Colon (tissue), 2 donors: ENCODE results near the gene SMPD2.
"Not testable (repeated sequence)": the region's sequence is repeated elsewhere in the genome, so short reads cannot be mapped to it uniquely, and the experiment has no call there.

ENCODE experiments used
- FAIRE-seq: peaks from 2 replicates; lab custom pipeline; 2012; peaks lifted over from hg19 to GRCh38; lab: Jason Lieb, UNC
- donor health status: control.
- donor health status: control.

Gene SMPD2

GRCh38 chr6:109461205-109461604 lies 20.7 kb downstream of the SMPD2 start:
- FAIRE-seq: not testable (repeated sequence)

GRCh38 chr6:109461733-109462526 lies 21.4 kb downstream of the SMPD2 start:
- no peak for FAIRE-seq

DNA sequence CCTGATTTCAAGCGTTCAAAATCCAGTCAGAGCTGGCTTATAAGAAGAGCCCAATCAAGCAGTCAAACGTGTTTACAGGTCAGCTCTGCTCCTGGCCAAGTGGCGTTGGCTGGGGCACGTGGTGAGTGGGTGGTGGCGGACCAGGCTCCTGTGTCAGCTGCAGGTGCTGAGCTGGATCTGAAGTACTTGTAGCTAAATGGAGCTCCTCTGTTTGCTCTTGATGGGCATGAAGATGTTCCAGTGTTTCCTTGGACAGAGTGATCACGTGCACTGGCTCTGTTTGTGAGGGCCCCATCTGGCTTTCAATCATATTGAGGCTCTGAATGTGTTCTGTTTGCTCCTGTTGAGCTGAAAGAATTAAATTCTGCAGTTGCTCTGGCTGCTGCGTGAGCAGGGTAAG lies 25.2 kb downstream of the SMPD2 start:
- no peak for FAIRE-seq

DNA sequence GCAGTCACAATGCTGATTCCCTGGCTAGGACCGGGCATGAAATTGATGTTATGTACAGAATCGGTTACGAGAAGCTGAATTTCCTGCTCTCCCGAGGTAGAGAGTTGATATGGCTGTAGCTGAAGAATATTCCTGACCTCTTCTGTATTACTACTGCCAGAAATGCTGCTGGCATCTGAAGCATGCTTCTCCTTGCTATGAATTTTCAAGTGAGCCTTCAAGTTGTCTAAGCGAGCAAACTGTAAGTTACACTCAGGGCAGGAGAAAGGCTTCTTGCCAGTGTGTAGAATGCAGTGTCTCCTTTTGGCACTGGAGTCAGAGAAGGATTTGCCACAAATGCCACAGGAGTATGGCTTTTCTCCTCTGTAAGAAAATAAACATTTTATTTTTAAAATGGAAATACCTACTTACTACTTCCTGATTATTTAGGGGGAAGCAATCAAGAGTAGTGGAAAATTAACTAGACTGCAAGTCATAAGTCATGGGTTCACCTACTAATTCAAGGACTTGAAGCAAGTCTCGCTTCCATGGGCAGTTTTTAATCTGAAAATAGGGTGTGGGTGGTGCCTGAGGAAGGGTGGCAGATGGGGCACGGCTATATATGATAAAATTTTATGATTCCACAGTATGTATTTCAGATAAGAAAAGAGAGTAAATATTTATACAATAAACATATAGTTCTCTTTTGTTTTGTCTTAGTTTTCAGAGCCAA lies 25.8 kb downstream of the SMPD2 start:
- no peak for FAIRE-seq

DNA sequence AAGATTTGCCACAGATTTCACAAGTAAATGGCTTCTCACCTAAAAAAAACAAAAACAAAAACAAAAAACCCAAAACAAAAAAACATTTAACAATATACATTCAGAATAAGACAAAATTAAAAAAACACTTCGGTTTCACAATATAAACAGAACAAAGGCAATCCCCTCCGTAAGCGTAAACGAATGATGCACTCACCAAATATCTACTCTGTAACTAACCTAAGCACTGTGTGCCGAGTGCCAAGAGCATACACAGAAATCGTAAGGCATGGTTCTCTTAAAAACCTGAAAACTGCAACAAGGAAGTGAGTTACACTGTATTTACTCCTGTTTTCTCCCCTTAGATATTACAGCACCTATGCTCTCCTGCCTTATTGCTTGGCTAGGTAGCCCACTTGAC lies 27.2 kb downstream of the SMPD2 start:
- no peak for FAIRE-seq

GRCh38 chr6:109469591-109470189 lies 29.2 kb downstream of the SMPD2 start:
- no peak for FAIRE-seq

- FAIRE-seq: no peak
Observed at GRCh38 chr6:109471105-109471810, 30.7 kb downstream of the SMPD2 start.

DNA sequence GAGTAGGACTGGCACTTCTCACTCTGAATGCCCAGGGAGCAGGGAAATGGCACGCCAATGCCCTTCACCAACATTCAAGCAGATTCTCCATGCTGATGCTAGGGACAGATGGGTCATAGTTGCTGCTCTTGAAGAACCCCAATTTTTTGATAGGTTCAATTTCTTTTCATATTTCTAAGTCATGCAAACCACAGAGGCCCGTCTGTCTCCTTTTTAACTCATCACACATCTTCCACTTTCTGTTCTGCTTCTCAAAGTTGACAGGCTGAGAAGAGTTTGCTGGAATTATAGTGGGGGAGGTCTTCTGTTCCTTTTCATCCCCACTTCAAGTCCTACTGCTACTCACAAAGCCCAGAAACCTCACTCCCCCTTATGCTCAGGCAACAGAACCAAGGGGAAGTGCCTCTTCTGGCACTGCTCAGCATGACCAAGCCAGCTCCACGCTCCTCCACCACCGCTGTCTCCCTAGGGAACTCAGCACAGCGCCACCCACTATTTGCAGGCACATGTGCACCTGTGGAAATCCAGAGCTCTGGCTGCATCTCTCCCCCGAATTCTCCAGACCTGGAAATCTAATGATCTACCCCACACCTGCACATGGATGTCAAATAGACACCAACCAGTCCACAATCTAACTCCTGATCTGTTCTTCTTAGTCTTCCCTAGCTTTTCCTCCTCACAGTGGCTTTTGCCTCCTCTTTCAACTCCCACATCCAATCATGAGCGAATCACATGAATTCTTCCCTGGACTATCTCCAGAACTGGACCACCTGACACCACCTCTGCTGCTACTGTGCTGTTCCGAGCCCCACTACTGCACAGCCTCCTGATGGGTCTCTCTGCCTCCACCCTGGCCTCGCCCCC lies 31.8 kb downstream of the SMPD2 start:
- no peak for FAIRE-seq

DNA sequence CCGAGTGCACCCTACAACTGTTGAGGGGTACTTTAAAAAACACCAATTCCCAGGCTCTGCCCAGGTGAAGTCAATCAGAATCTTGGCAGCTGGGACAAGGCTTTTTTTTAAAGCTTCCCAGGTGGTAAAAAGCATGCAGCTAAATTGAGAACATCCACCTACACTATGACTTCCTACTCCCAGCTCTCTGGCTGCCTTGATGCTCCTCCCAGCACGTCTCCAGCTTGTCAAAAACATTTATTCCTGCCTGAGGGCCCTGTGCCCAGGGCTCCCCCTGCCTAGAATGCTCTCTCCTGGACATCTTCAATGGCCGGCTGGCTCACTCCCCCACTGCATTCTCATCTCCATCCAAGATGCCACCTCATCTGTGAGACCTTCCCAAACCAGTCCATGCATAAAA lies 32.6 kb downstream of the SMPD2 start:
- FAIRE-seq: no peak

DNA sequence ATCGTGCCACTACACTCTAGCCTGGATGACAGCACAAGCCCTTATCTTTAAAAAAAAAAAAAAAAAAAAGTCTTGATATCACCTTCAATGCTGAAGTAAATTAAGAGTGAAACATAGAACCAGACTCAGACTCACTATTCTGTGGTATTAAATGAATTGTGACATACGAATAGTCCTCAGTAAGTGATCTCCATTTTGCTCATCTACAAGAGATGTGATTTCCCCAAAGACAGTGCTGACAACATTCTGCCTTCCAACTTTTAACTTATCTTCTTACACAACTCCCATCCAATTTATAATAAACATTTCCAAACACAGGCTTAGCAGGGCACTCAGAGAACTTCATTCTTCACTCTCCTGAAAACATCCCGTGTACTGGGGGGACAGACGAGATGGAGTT lies 34.5 kb downstream of the SMPD2 start:
- no peak for FAIRE-seq

DNA sequence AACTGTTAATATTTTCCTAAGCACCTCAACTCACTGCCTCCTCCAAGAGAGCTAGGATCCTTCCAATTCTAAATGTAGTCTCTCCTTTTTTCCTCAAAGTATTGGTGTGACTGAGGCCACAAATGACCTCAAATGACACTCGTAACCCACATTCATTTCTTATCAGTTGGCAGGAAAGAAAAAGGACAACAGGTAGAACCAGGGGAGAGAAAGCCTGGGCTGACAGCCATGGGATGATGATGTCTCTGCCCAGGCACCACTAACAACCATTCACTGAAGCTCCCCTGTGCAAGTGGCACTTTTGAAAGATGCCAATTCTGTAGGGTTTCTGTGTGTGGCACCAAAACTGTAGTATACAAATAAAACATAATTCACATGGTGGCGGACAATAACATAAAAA lies 35.1 kb downstream of the SMPD2 start:
- FAIRE-seq: no peak

GRCh38 chr6:109477184-109477583 lies 36.7 kb downstream of the SMPD2 start:
- no peak for FAIRE-seq

DNA sequence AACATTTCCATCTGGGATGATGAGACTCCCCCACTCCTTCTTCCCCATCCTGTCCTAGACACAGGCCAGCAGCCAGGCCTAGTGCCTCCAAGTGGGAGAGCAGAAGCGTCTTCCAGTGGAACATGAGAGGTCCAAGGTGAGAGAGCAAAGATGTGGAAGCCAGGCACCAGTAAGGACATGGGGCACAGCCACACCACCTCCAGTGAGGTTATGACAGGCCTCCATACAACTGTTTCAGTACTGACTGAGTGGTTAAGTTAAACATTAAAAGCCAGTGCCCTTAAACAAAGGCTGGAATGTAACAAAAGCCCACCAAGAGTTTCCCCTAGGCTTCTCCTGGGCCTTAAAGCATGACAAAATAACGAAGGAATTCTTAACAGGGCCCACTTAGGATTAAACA lies 37.2 kb downstream of the SMPD2 start:
- no peak for FAIRE-seq

- no peak for FAIRE-seq
Observed at GRCh38 chr6:109478222-109478805, 37.8 kb downstream of the SMPD2 start.

DNA sequence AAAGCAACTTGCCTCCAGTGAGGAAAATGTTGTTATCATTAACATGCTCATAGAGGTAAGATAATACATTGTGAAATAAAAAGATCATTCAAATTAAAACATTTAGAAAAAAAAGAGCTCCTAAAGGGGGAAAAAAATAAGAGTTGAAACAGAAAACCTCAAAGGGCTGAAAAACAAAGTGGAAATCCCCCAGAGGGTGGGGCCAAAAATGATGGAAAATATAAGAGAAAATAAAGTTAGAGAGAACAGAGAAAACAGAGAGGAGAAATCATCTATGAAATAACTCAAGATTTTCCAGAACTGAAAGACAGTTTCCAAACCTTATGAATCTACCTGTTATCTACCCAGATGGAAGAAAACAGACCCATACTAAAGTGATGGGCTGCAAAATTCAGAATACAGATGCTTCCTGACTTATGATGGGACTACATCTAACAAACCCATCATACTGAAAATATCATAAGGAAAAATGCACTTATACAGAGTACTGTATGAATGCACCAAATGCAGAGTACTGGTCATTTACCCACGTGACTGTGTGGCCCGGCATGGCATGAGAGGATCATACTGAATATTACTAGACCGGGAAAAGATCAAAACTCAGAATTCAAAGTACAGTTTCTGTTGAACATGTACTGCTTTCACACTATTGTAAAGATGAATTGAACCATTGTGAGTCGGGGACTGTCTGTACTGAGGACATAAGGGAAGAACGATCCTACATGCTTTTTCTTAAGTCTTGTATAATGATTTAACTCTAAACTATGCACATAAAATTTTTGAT lies 38.5 kb downstream of the SMPD2 start:
- FAIRE-seq: no peak

GRCh38 chr6:109480993-109481480 lies 40.5 kb downstream of the SMPD2 start:
- FAIRE-seq: no peak

GRCh38 chr6:109482905-109483734 lies 42.6 kb downstream of the SMPD2 start, which contains the start of gene ZBTB24:
Gene ZBTB24 (minus strand): TSS chr6:109483219. CDS start chr6:109482026, 1,193 bp downstream.
- no peak for FAIRE-seq

DNA sequence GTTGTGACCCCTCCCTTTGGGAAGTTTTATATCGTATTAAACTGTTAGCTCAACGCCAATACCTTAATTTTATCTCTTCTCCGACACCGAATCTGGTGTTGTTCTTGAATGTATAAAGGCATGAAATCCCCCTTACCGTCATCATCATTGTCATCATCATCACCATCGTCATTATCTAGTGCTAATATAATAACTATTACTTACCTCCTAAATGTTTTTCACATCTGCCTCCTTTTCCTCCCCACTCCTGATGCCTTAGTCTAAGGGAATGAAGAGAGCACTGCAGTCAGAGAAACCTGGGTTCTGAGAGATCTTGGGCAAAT lies 43.2 kb downstream of the SMPD2 start:
- no peak for FAIRE-seq

- no peak for FAIRE-seq
Observed at GRCh38 chr6:109484122-109484521, 43.6 kb downstream of the SMPD2 start.
